GM04503 (cell line): ENCODE results near the gene CXorf49.
"Not testable (repeated sequence)": the region's sequence is repeated elsewhere in the genome, so short reads cannot be mapped to it uniquely, and the experiment has no call there.

Experiments used
- DNase-seq: peaks from one replicate; pipeline ENCODE4 v3.0.0-alpha.2; 2012; ENCODE audit warnings: low read depth

Gene CXorf49

GRCh38 chrX:71671938-71672337 is 46.1 kb downstream of the CXorf49 start:
- no peak for DNase-seq

GRCh38 chrX:71671043-71671780 is 46.9 kb downstream of the CXorf49 start:
- no peak for DNase-seq

GRCh38 chrX:71669947-71670346 is 48.1 kb downstream of the CXorf49 start:
- not testable (repeated sequence) for DNase-seq

GRCh38 chrX:71669492-71669891 is 48.6 kb downstream of the CXorf49 start:
- no peak for DNase-seq

- DNase-seq = no peak
Measured at GRCh38 chrX:71668248-71668595, 49.9 kb downstream of the CXorf49 start.

GRCh38 chrX:71667328-71668247 is 50.5 kb downstream of the CXorf49 start, which contains the start of gene LOC101059915:
LOC101059915 (plus strand) TSS chrX:71667546.
- DNase-seq = no peak

- DNase-seq = no peak
Measured at GRCh38 chrX:71666240-71667223, 51.6 kb downstream of the CXorf49 start.

- DNase-seq = no peak
Measured at GRCh38 chrX:71665747-71666146, 52.3 kb downstream of the CXorf49 start.

GRCh38 chrX:71664889-71665491 is 53.1 kb downstream of the CXorf49 start:
- DNase-seq = no peak
